ENCODE results near the gene SLC37A4. TPM values are rescaled to one million over a fixed set of nuclear protein-coding genes. Genes with fewer than 3 reads are reported as not detected.

The SLC37A4 gene
- total and polyA plus RNA-seq, 2 of the 8 experiments (the other 6 are each of a cell fraction or from before 2014, with no cell fraction given): 35.1 to 91.9 TPM

DNA sequence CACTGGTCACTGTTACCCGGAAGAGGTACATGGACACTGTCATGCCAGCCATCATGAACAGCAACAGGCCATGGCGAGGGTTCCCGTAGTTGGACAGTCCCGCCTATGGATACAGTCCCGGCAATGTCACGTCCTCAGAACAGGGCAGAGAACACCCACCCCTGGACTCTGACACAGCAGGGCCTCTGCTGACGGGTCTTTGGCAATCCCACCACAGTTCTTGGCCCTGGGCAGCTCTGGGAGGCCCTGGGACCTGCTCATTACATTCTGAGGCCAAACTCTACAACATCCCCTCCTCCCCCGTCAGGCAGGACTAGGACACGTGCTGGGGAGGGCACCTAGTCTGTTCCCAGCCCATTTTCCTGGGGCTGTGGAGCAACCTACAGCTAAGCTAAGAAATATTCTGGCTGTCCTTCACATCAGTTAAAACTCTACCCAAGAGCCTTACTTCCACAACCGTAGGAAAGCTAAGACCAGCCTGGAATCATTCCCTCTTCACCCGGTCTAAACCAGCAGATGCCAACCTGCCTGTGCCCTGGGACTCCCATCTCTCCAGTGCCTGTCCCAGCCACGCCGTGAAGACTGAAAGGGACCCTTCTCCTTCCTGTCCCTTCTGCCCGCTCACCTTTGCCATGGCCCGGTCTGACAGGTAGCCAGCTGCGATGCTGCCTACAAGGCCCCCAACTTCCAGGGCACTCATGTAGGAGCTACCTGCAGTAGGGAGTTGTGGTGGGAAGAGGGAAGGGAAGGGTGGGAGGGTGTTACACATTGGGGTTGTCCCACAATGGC is 4.5 kb downstream of the SLC37A4 start (continued):
- TF ChIP-seq, protein P1, sequence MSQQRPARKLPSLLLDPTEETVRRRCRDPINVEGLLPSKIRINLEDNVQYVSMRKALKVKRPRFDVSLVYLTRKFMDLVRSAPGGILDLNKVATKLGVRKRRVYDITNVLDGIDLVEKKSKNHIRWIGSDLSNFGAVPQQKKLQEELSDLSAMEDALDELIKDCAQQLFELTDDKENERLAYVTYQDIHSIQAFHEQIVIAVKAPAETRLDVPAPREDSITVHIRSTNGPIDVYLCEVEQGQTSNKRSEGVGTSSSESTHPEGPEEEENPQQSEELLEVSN (IDR thresholded peaks at IDR 0.05): no peak
- TF ChIP-seq CTBP2 (IDR thresholded peaks at IDR 0.05; ENCODE audit: borderline replicate concordance, insufficient read depth, insufficient read length, low read length) (no peak), YY1 (IDR thresholded peaks at IDR 0.05; ENCODE audit: low read depth, low read length) (no peak)
